Measurements from ENCODE around the gene FOXN3.

FOXN3 gene

GRCh38 chr14:89359477-89360222, 57.4 kb downstream of the FOXN3 start:
- ATAC-seq (no peak), DNase-seq (no peak)

GRCh38 chr14:89357655-89358297, 59.3 kb downstream of the FOXN3 start:
- ATAC-seq (no peak), DNase-seq (no peak)

- DNase-seq (no peak), ATAC-seq (no peak)
These were observed 60.1 kb downstream of the FOXN3 start for GRCh38 chr14:89356927-89357326.

- ATAC-seq (no peak), DNase-seq (no peak)
These were observed 60.5 kb downstream of the FOXN3 start for GRCh38 chr14:89356496-89356895.

GRCh38 chr14:89353766-89354113, 63.3 kb downstream of the FOXN3 start:
- DNase-seq (no peak), ATAC-seq (no peak)

- ATAC-seq (no peak), DNase-seq (no peak)
These were observed 63.9 kb downstream of the FOXN3 start for GRCh38 chr14:89352976-89353765.

GRCh38 chr14:89351516-89352404, 65.3 kb downstream of the FOXN3 start:
- DNase-seq, result peak; percentile 34
- peak; percentile 59 for ATAC-seq

- DNase-seq (no peak), ATAC-seq (no peak)
These were observed 65.9 kb downstream of the FOXN3 start for GRCh38 chr14:89351221-89351515.

GRCh38 chr14:89350152-89350551, 66.9 kb downstream of the FOXN3 start:
- ATAC-seq (no peak), DNase-seq (no peak)

GRCh38 chr14:89349171-89350008, 67.6 kb downstream of the FOXN3 start:
- ATAC-seq, result no peak
- DNase-seq, result no peak

GRCh38 chr14:89348722-89349121, 68.3 kb downstream of the FOXN3 start:
- no peak for DNase-seq
- ATAC-seq, result no peak

GRCh38 chr14:89347885-89348284, 69.1 kb downstream of the FOXN3 start:
- DNase-seq, result no peak
- ATAC-seq, result no peak

- DNase-seq (no peak), ATAC-seq (no peak)
These were observed 72.1 kb downstream of the FOXN3 start for GRCh38 chr14:89344920-89345254.

- DNase-seq (no peak), ATAC-seq (no peak)
These were observed 73.7 kb downstream of the FOXN3 start for GRCh38 chr14:89343356-89343755.

GRCh38 chr14:89342049-89342448, 75.0 kb downstream of the FOXN3 start:
- ATAC-seq, result no peak
- no peak for DNase-seq

GRCh38 chr14:89340200-89341181, 76.5 kb downstream of the FOXN3 start:
- ATAC-seq, result no peak
- DNase-seq, result no peak

GRCh38 chr14:89339579-89339978, 77.5 kb downstream of the FOXN3 start:
- no peak for ATAC-seq
- no peak for DNase-seq

- DNase-seq (no peak), ATAC-seq (no peak)
These were observed 77.9 kb downstream of the FOXN3 start for GRCh38 chr14:89339158-89339557.

GRCh38 chr14:89336338-89336737, 80.7 kb downstream of the FOXN3 start:
- no peak for DNase-seq
- peak; percentile 40 for ATAC-seq

GRCh38 chr14:89332031-89332430, 85.0 kb downstream of the FOXN3 start:
- DNase-seq, result no peak
- ATAC-seq, result no peak
